Gastroesophageal sphincter (tissue), 3 donors: ENCODE measurements around the gene CCDC73.

ENCODE experiments used
- POLR2A ChIP-seq, 2 donors: fragments of 450-650 bp; IDR thresholded peaks; one replicate each; pipeline ENCODE4 v1.6.1; 2017; ENCODE audit warnings: antibody characterized with exemption in 2 of 2, mild to moderate bottlenecking in 2 of 2, moderate library complexity in 1 of 2
- POLR2AphosphoS5 ChIP-seq: sonication (generic); formaldehyde crosslinking; IDR thresholded peaks from one replicate; pipeline ENCODE4 v1.6.1; 2017; ENCODE audit warnings: antibody characterized with exemption
- TF ChIP-seq, protein P1 (sequence below), 4 experiments: fragments of 200-600 bp in 2 of 4; fragments of 450-650 bp in 2 of 4; sonication (generic) in 1 of 4; IDR thresholded peaks; one replicate each; pipeline ENCODE4 v1.5.1; 2017 to 2019; ENCODE audit warnings: antibody characterized with exemption in 4 of 4, mild to moderate bottlenecking in 2 of 4, moderate library complexity in 2 of 4

DNA sequence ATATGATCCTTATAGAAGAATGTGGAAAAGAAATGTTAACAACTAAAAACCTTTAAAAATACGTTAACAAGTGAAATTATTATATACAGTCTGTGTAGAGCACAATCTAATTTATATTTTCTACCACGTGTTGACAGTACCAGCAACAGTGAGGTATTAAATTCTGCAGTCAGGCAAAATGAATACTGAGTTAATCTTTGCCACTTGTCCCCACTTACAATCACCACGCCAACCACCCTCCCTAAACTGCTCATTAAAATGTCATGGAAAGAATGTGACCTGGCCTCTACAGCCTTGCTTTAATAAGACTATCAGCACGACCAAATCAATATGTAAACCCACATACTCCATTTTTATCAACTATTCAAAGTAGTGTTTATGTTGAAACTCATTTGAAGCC, 239.4 kb downstream of the CCDC73 start:
- TF ChIP-seq POLR2AphosphoS5 (no peak), POLR2A (IDR thresholded peaks at IDR 0.05) (no peak)
- TF ChIP-seq, protein P1, sequence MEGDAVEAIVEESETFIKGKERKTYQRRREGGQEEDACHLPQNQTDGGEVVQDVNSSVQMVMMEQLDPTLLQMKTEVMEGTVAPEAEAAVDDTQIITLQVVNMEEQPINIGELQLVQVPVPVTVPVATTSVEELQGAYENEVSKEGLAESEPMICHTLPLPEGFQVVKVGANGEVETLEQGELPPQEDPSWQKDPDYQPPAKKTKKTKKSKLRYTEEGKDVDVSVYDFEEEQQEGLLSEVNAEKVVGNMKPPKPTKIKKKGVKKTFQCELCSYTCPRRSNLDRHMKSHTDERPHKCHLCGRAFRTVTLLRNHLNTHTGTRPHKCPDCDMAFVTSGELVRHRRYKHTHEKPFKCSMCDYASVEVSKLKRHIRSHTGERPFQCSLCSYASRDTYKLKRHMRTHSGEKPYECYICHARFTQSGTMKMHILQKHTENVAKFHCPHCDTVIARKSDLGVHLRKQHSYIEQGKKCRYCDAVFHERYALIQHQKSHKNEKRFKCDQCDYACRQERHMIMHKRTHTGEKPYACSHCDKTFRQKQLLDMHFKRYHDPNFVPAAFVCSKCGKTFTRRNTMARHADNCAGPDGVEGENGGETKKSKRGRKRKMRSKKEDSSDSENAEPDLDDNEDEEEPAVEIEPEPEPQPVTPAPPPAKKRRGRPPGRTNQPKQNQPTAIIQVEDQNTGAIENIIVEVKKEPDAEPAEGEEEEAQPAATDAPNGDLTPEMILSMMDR (IDR thresholded peaks at IDR 0.05), result no peak
